Jurkat, Clone E6-1 (cell line): ENCODE measurements around the gene NAA60.
"Not testable (repeated sequence)": the region's sequence is repeated elsewhere in the genome, so short reads cannot be mapped to it uniquely, and the experiment has no call there.

Experiments
- DNase-seq: peaks from one replicate; pipeline ENCODE4 v3.0.0-alpha.2; 2011; ENCODE audit warnings: low read depth, low spot score
- H3K4me3 ChIP-seq: 2 replicates; pipeline ENCODE4 v1.5.1; 2011; ENCODE audit warnings: mild to moderate bottlenecking, low read length, control low read depth, moderate library complexity

The NAA60 gene

DNA sequence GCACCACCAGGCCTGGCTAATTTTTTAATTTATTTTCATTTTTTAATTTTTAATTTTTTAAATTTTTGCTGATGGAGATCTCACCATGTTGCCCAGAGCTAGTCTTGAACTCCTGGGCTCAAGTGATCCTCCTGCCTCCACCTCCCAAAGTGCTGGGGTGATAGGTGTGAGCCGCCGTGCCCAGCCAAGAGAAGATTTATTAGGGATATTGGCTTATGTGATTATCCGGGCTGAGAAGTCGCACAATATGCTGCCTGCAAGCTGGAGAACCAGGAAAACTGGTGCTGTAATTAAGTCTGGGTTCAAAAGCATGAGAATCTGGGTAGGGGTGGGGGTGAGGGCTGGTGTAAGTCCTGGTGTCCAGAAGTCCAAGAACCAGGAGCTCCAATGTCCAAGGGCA lies 54.3 kb downstream of the NAA60 start:
- DNase-seq, result no peak
- no peak overlapping the region for H3K4me3 ChIP-seq

DNA sequence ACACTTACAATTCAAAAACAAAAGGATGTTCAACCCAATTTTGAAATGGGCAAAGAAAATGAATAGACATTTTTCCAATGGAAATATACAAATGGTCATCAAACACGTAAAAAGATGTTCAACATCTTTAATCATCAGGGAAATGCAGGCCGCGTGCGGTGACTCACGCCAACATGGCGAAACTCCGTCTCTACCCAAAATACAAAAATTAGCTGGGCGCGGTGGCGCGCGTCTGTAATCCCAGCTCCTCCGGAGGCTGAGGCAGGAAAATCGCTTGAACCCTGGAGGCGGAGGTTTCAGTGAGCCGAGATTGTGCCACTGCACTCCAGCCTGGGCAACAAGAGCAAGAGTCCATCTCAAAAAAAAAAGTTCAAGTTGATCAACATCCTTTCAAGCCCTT lies 55.5 kb downstream of the NAA60 start:
- no peak overlapping the region for H3K4me3 ChIP-seq
- DNase-seq, result no peak

DNA sequence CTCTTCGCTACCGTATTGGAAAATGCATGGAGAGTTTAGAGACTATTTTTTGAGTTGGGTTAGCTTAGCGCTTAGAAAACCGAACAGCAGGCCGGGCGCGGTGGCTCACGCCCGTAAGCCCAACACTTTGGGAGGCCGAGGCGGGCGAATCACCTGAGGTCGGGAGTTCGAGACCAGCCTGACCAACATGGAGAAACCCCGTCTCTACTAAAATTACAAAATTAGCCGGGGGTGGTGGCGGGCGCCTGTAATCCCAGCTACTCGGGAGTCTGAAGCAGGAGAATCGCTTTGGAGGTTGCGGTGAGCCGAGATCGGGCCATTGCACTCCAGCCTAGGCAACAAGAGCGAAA lies 57.9 kb downstream of the NAA60 start:
- DNase-seq, result not testable (repeated sequence)
- peak overlapping the region; percentile 83 for H3K4me3 ChIP-seq

DNA sequence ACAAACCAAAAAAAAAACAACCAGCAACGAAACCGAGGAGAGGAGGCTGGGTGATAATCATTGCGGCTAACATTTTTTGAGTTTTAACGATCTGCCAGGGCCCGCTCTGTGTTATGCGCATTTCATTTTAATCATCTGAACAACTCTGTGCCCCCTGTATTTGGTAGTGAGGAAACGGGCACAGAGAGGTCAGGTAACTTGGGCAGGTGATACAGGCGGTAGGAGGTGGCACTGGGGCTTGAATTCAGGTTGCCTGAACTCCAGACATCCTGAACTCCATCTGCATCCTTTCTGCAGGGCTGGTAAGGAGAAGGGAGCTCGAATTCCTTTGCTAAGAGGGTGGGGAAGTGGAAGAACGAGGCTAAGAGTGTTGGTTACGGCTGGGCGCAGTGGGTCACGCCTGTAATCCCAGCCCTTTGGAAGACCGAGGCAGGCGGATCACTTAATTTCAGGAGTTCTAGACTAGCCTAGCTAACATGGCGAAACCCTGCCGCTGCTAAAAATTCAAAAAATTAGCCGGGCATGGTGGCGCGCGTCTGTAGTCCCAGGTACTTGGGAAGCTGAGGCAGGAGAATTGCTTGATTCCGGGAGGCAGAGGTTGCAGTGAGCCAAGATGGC lies 58.4 kb downstream of the NAA60 start:
- DNase-seq, result no peak
- peak overlapping the region; percentile 83 for H3K4me3 ChIP-seq

GRCh38 chr16:3503523-3503922 lies 60.0 kb downstream of the NAA60 start:
- H3K4me3 ChIP-seq, result no peak overlapping the region
- DNase-seq, result peak; percentile 31

- no peak for DNase-seq
- no peak overlapping the region for H3K4me3 ChIP-seq
Observed at GRCh38 chr16:3508736-3509135, 65.3 kb downstream of the NAA60 start.

DNA sequence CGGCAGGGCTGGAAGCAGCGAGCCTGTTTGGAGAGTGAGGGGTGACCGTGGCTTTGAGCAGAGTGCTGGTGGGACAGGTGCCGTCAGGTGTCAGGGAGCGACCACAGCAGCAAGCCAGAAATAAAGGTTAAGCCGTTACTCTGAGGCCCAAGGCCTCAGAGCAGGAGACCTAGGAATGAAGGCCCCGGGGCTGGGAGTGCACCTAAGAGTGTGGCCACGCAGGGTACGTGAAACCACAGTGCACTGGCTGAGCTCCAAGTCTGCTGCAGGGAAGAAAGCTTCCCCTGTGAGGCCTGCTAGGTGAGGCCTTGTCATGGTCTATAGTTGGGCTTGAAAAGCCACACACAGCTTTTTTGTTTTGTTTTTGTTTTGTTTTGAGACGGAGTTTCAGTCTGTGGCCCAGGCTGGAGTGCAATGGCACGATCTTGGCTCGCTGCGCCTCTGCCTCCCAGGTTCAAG lies 66.0 kb downstream of the NAA60 start:
- no peak overlapping the region for H3K4me3 ChIP-seq
- peak; percentile 83 for DNase-seq

GRCh38 chr16:3510416-3510815 lies 66.9 kb downstream of the NAA60 start:
- no peak for DNase-seq
- no peak overlapping the region for H3K4me3 ChIP-seq

- DNase-seq, result no peak
- no peak overlapping the region for H3K4me3 ChIP-seq
Observed at GRCh38 chr16:3511286-3512180, 68.1 kb downstream of the NAA60 start.

DNA sequence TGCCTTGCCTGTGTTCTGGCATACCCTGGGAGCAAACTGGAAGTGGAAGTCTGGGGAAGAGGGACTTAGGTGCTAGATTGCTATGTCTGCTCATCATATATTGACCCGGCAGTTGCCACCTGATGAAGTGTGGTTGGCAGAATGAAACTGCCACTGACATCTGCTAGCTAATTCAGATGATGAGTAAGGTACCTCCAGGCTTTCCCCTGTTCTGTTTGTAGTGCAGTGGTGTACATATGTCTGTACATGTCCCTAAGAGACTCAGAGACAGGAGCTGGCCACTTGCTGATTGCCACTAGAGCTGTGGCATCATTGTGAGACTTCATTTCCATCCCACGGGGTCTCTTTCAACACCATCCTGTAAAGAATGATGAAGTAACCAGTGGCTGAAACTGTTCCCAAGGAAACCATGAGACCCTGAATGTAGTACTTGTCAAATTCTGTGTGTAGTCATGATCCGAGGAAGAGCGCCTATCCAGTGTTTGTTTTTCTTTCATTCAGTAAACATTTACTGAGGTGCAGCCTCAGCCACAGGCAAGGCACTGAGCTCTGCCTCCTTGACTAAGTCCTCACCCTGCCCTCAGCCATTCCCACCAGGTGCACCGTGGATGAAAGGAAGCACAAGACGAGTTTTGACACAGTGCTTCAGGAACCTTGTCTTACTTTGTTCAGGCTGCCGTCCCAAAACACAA lies 70.6 kb downstream of the NAA60 start:
- DNase-seq, result no peak
- no peak overlapping the region for H3K4me3 ChIP-seq

DNA sequence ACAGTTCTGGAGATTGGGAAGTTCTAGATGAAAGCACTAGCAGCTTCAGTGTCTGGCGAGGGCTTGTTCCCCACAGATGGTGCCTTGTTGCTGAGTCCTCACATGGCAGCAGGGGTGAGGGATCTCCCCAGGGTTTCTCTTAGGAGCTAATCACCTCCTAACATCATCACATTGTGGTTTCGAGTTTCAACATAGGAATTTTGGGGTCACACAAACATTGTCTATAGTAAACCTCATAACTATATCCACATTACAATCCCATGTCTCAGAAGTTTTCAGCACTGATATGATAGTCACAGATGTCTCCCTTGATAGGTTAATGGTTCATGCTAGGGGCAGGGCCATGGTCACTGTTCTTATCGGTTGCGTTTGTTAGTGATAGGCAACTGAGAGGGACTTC lies 71.1 kb downstream of the NAA60 start:
- no peak overlapping the region for H3K4me3 ChIP-seq

GRCh38 chr16:3515897-3516296 lies 72.4 kb downstream of the NAA60 start:
- no peak for DNase-seq

More for the DNA sequence above, 71.1 kb downstream of the NAA60 start:
- DNase-seq, result no peak

GRCh38 chr16:3518292-3518985 lies 75.0 kb downstream of the NAA60 start:
- H3K4me3 ChIP-seq, result no peak overlapping the region
- no peak for DNase-seq

More at GRCh38 chr16:3515897-3516296, 72.4 kb downstream of the NAA60 start:
- no peak overlapping the region for H3K4me3 ChIP-seq

GRCh38 chr16:3518986-3519348 lies 75.5 kb downstream of the NAA60 start:
- no peak for DNase-seq
- no peak overlapping the region for H3K4me3 ChIP-seq

- no peak overlapping the region for H3K4me3 ChIP-seq
- no peak for DNase-seq
Observed at GRCh38 chr16:3519581-3519980, 76.1 kb downstream of the NAA60 start.

DNA sequence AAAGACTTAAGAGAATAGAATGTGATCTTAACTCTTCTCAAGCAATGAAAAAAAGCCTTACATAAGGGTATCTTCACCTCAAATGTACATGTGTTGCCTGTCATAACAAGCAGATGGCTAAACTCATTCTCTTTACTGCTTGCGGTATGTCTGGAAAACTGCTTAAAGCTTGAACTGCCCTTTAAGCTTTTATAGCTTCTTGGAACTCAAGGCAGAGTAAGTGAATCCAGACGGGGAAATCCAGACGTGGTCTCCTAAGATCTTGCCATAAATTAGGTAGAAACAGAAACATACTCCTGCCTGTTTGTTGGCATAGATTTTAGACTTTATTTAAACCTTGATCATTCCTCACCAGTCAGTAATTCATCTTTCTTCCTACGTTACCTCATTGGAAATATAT lies 76.9 kb downstream of the NAA60 start:
- H3K4me3 ChIP-seq, result no peak overlapping the region
- no peak for DNase-seq

- no peak overlapping the region for H3K4me3 ChIP-seq
- DNase-seq, result no peak
Observed at GRCh38 chr16:3520841-3521240, 77.4 kb downstream of the NAA60 start.

GRCh38 chr16:3523281-3523680 lies 79.8 kb downstream of the NAA60 start:
- no peak for DNase-seq

DNA sequence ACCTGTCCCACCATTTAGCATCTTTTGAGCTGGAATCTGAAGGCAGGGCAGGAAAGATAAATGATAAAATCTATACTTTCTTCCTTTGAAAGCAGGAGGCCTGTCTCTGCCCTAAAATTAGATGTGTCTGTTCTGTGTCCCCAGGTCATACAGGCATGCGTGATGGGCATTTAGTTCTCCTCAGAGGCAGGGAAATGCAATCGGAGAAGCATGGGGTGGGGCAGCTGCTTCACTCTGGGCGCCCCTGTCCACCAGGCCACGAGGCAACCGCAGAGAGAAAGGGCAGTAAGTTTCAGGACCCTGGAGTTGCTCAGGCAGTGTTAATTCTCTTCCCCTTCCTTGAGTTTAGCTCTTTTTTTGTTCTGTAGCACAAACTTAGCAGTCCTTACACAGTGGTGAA lies 82.5 kb downstream of the NAA60 start:
- DNase-seq, result no peak
- no peak overlapping the region for H3K4me3 ChIP-seq

More at GRCh38 chr16:3523281-3523680, 79.8 kb downstream of the NAA60 start:
- no peak overlapping the region for H3K4me3 ChIP-seq
